Astrocyte of the cerebellum (primary cell): ENCODE measurements around the gene GSX1.

Experiments used
- DNase-seq: peaks from one replicate; pipeline ENCODE4 v3.0.0-alpha.2; 2011; ENCODE audit warnings: low read depth
- H3K4me3 ChIP-seq: 2 replicates; pipeline ENCODE4 v1.5.1; 2011; ENCODE audit warnings: mild to moderate bottlenecking, low read depth, low read length, moderate library complexity
- CTCF ChIP-seq: IDR thresholded peaks from 2 replicates; pipeline ENCODE4 v1.5.1; 2012; ENCODE audit warnings: low read length, low read depth, moderate library complexity, mild to moderate bottlenecking; ENCODE audit errors: missing control alignments
- in situ Hi-C: cut with HindIII; loops from 2 replicates; pipeline ENCODE4 v1.10.0; 2017; ENCODE audit warnings: low sequenced_read_pairs

Gene GSX1

GRCh38 chr13:27772651-27773425 lies 19.4 kb upstream of the GSX1 start:
- no peak for DNase-seq
- in situ Hi-C loops: no loop called here
- no peak overlapping the region for H3K4me3 ChIP-seq
- TF ChIP-seq CTCF: no peak

GRCh38 chr13:27774169-27774568 lies 18.1 kb upstream of the GSX1 start:
- in situ Hi-C loops: no loop called here
- TF ChIP-seq CTCF: no peak
- no peak overlapping the region for H3K4me3 ChIP-seq

GRCh38 chr13:27774651-27775050 lies 17.6 kb upstream of the GSX1 start:
- no peak for TF ChIP-seq CTCF
- in situ Hi-C loops: no loop called here
- no peak overlapping the region for H3K4me3 ChIP-seq
- no peak for DNase-seq

More at GRCh38 chr13:27774169-27774568, 18.1 kb upstream of the GSX1 start:
- DNase-seq: no peak

- no peak for TF ChIP-seq CTCF
- H3K4me3 ChIP-seq: no peak overlapping the region
- in situ Hi-C loops: no loop called here
- no peak for DNase-seq
Measured at GRCh38 chr13:27775943-27776342, 16.3 kb upstream of the GSX1 start.

- TF ChIP-seq CTCF: no peak
- in situ Hi-C loops: no loop called here
- H3K4me3 ChIP-seq: no peak overlapping the region
- no peak for DNase-seq
Measured at GRCh38 chr13:27782151-27782550, 10.1 kb upstream of the GSX1 start.

- in situ Hi-C loops: no loop called here
- peak; percentile 24 for TF ChIP-seq CTCF
- H3K4me3 ChIP-seq: no peak overlapping the region
- no peak for DNase-seq
Measured at GRCh38 chr13:27783111-27783510, 9.2 kb upstream of the GSX1 start.

- no peak for TF ChIP-seq CTCF
- DNase-seq: no peak
- in situ Hi-C loops: no loop called here
- no peak overlapping the region for H3K4me3 ChIP-seq
Measured at GRCh38 chr13:27788271-27788670, 4.0 kb upstream of the GSX1 start.
